HCT116 (cell line): ENCODE results near the gene RTP4.

ENCODE experiments used
- ELF1 ChIP-seq: IDR thresholded peaks from 2 replicates; pipeline ENCODE4 v1.6.1; 2012; ENCODE audit warnings: low read depth, borderline replicate concordance
- POLR2A ChIP-seq: IDR thresholded peaks from 2 replicates; pipeline ENCODE4 v1.7.0; 2011; ENCODE audit warnings: borderline replicate concordance; ENCODE audit not compliant: insufficient read depth, insufficient read length; ENCODE audit errors: extremely low read depth

GRCh38 chr3:187398955-187399354, 30.8 kb downstream of the RTP4 start:
- TF ChIP-seq POLR2A: no peak
- no peak for TF ChIP-seq ELF1
